ENCODE results near the gene DCAF7.

DNA sequence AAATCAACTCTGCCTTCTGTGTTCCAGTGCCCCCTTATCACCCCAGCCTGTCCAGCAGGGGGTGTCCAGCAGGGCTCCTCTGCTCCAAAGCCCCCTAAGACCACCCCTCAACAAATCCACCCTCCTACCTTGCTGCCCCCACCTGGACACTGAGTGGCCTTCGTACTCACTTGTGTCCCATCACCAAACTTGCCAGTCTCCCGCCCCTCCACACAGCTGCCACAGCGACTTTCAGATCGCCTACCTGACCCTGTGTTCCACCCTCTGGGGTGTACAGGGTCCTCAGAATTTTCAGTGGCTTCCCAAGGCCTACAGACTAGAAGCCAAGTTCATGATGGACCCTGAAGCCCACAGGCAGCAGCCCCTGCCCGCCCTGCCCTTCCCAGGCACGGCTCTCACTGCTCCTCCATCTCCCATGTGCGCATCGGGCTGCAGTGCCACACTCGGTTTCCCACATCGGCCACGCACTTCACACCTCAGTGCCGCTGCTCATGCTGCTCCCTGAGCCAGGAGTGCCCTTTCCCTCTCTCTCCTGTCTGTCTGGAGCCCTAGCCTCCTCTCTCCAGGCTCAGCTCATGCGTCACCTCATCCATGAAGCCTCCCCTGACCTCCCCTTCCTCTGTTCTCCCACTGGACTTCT is 15.3 kb upstream of the DCAF7 start:
- no peak for TF ChIP-seq NFRKB (IDR thresholded peaks at IDR 0.05)
- TF ChIP-seq SUZ12 (IDR thresholded peaks at IDR 0.05), result no peak
- TF ChIP-seq FOXM1 (IDR thresholded peaks at IDR 0.05; ENCODE audit: borderline replicate concordance), result no peak
- TF ChIP-seq HDGF (IDR thresholded peaks at IDR 0.05; ENCODE audit: borderline replicate concordance), result no peak
- no peak for TF ChIP-seq SP1 (IDR thresholded peaks at IDR 0.05)
- TF ChIP-seq TARDBP (IDR thresholded peaks at IDR 0.05), result no peak
- TF ChIP-seq ZNF384 (IDR thresholded peaks at IDR 0.05), result no peak
- no peak for TF ChIP-seq ARNT (IDR thresholded peaks at IDR 0.05)
- TF ChIP-seq FOXA1 (IDR thresholded peaks at IDR 0.05), result no peak
- TF ChIP-seq, protein P1, sequence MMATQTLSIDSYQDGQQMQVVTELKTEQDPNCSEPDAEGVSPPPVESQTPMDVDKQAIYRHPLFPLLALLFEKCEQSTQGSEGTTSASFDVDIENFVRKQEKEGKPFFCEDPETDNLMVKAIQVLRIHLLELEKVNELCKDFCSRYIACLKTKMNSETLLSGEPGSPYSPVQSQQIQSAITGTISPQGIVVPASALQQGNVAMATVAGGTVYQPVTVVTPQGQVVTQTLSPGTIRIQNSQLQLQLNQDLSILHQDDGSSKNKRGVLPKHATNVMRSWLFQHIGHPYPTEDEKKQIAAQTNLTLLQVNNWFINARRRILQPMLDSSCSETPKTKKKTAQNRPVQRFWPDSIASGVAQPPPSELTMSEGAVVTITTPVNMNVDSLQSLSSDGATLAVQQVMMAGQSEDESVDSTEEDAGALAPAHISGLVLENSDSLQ (IDR thresholded peaks at IDR 0.05), result no peak
- no peak for TF ChIP-seq LEF1 (IDR thresholded peaks at IDR 0.05; ENCODE audit: borderline replicate concordance)
